GM12872 (cell line): Measurements from ENCODE around the gene HRH3.

Source experiments
- TF ChIP-seq, protein P1 (sequence below): IDR thresholded peaks from 3 replicates; pipeline ENCODE4 v1.5.1; 2011; ENCODE audit warnings: low read depth, mild to moderate bottlenecking, low read length, moderate library complexity; ENCODE audit not compliant: insufficient read depth

The HRH3 gene

DNA sequence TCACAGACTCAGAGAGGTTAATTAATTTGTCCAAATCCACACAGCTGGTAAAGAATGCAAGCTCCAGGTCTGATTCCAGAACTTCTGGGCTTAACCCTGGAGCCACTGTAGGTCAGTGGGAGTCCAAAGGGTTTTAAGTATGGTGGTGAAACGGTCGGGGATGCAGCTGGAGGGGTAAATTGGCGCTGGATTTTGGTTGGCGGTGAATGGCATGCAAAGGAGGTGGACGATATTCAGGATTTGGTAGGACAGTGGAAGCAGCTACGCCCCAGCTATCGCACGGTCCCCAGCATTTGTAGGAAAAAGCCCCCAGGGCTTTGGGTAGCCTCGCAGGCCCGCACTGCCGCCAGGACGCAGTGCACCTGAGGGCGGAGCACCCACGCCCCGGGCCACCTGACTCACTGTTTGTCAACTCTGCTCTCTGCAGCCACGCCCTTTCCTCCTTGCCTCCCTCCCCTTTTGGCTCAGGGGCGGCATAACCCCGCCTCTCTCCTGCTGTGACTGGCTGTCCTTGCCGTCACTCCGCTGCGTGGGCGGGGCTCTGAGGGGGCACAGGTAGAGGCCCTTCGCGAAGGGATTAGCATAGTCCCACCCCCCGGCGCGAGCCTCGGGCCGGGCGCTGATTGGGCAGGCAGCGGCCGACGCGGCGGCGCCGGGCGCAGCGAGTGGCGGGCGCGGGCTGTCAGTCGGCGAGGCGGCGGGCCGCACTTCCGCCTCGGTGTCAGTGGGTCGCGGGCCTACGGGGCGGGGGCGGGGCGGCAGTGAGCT lies 17.9 kb upstream of the HRH3 start, which contains the start of gene OSBPL2:
OSBPL2 (plus strand) TSS at position 721 of the 768 bp plus-strand sequence. CDS start 17,664 bp downstream, outside the sequence.
- TF ChIP-seq, protein P1, sequence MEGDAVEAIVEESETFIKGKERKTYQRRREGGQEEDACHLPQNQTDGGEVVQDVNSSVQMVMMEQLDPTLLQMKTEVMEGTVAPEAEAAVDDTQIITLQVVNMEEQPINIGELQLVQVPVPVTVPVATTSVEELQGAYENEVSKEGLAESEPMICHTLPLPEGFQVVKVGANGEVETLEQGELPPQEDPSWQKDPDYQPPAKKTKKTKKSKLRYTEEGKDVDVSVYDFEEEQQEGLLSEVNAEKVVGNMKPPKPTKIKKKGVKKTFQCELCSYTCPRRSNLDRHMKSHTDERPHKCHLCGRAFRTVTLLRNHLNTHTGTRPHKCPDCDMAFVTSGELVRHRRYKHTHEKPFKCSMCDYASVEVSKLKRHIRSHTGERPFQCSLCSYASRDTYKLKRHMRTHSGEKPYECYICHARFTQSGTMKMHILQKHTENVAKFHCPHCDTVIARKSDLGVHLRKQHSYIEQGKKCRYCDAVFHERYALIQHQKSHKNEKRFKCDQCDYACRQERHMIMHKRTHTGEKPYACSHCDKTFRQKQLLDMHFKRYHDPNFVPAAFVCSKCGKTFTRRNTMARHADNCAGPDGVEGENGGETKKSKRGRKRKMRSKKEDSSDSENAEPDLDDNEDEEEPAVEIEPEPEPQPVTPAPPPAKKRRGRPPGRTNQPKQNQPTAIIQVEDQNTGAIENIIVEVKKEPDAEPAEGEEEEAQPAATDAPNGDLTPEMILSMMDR = no peak

DNA sequence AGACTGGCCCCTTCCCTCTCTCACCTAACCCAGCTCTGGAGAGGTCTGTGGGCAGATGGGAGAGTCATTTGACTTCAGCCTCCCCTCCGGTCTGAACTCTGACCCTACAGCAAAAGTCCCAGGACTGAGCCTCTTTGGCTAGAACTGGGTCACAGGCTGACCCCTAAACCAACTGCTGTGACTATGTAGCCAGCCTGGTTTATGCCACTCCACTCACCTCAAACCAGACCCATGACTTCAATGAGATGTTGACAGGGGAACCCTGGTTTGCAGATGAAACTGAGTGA lies 17.4 kb upstream of the HRH3 start:
- TF ChIP-seq, protein P1 = no peak

DNA sequence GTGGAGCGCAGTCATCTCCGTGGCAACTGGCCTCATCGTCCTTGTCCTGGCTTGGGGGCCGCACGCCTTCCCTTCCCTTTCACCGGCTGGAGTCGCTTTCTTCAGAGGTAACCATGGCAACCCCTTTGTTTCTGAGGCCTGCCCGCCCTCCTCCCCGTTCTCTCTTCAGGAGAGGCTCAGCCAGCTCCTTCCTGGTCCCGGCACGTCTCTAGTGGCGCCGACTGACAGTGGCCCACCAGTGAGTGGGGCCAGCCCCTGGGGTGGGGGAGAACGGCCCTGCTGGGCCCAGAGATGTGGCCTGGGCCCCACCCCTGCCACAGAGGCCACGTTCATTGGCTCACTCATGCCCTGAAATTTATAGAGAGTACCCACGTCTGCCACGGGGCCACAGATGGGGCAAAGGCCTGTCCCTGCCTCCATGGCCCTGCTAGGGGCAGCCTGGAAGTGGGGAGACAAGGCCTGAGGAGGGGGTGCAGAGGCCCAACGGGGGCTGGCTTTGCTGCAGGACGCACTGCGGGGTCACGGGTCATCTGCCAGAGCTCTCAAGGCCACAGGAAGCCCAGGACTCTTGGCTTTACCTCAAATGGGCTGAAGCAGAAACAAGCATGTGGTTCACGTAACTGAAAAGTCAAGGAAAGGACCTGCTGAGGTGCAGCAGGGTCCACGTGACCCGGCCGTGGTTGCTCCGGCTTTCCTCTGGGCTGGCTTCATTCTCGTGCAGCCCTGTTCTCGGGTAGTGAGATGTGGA lies 16.9 kb upstream of the HRH3 start:
- TF ChIP-seq, protein P1 = no peak

DNA sequence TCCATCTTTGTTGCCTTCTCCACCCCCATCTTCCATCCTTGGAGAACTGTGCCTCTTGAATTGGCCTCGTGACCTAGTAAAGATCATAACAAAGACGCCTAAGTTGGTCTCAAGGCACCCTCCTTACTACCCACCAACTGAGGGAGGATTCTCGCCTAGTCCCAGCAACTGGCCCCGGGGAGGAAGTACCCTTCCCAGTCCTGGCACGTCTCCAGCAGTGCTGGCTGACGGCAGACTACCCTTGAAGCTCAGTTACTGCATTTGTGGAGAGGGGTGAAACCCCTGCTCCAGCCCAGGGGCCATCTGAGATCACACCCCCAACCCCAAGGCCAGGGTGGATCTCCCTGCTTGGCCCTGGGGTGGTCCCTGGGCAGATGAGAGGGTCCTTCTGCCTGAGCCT lies 16.1 kb upstream of the HRH3 start:
- TF ChIP-seq, protein P1 = no peak

DNA sequence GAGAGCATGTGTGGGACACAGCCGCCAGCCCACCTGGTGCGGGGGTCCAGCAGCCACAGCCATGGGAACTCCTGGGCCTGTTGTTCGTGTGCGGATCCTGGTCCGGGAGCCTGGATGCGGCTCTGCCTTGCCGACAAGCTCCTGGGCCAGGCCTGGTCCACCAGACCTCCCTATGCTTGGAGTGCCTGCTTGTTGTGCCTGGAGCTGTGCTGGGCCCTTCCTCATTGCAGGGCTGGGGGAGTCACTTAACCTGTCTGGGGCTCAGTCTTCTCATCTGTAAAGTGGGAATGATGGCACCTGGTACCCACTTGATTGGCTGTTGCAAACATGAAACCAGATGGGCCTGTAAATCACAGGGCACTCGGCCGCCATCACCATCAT lies 15.7 kb upstream of the HRH3 start:
- TF ChIP-seq, protein P1 = no peak

DNA sequence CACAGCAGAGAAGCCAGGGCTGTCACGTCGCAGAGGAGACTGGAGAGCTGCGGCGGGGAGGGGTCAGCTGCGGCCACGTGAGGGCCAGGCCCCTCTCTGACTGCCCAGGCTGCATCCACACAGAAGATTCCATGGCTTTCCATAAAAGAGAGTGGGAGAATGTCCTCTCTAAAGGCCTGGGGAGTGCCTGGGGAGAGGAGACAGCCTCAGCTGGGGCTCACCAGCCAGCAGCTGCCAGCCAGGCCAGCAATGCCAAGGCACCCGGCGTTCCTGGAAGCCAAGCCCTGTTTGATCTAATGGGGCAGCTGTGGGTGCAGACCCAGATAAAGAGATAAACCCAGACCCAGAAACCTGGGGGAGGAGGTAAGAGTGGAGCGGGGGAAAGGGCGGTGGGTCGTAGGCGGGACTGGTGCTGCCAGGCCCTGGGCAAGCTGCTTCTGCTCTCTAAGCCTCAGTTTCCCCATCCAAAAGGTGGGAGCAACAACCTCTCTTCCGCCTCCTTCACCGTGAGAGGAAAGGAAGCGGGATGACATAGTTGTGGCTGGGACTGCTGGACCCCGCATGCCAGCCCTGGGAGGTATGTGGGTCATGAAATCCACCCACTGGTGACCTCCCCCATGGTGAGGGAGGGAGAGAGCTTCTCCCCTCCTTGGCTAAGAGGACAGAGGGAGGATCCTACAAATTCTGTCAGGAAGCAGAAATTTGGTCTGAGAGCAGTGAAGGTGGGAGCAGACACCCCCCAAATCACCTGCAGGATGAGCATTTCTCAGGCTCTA lies 15.1 kb upstream of the HRH3 start:
- TF ChIP-seq, protein P1 = no peak

DNA sequence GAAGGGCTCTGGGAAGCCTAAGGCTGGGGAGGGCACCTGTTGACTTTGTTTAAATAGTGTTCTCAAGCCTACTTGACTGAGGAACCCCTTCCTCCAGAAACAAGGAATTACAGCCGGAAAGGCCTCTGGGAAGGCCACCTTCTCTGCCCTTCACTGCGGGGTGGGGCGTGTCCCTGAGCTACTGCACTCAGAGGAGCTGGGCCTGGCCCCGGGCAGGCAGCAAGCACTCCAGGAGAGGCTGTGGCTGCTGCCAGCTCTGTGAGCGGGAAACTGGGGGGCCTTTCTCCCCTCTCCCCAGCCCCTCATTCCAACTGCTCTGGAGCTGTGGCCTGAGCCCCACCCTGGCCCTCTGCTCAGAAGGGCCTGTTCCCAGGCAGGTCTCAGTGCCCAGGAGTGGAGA lies 14.3 kb upstream of the HRH3 start:
- TF ChIP-seq, protein P1 = no peak
